Panc1 (cell line): ENCODE data around the gene MS4A5. TPM values are rescaled to one million over a fixed set of nuclear protein-coding genes. Genes with fewer than 3 reads are reported as not detected.

Source experiments
- ATAC-seq: fragments of 200-7000 bp; cut with Tn5 transposase; 2 replicates; pipeline ENCODE4 v1.9.1; 2020; ENCODE audit warnings: mild to moderate bottlenecking, moderate library complexity
- BruUV-seq: library from RNA; stranded (reverse); fragments of 400-500 nt; replicated peaks from 2 replicates; lab custom pipeline; 2021; lab: Mats Ljungman, UMichigan
- CTCF ChIA-PET: fragments of 300-600 bp; sonication (Branson Sonifier 250); formaldehyde crosslinking; loops from one replicate; lab custom pipeline; 2022; ENCODE audit warnings: antibody characterized with exemption; lab: Charles Lee
- POLR2A ChIA-PET: fragments of 300-600 bp; sonication (Branson Sonifier 250); formaldehyde crosslinking; loops from one replicate; lab custom pipeline; 2022; ENCODE audit warnings: antibody characterized with exemption; lab: Charles Lee
- DNase-seq: peaks from one replicate; pipeline ENCODE4 v3.0.0-alpha.2; 2010; ENCODE audit warnings: low read depth, low spot score
- H3K27ac ChIP-seq: 2 replicates; pipeline ENCODE4 v1.5.1; 2011; ENCODE audit warnings: mild to moderate bottlenecking, low read length, inconsistent platforms
- H3K27me3 ChIP-seq: fragments of 200-500 bp; sonication (Bioruptor generic); 2 replicates; pipeline ENCODE4 v1.6.0; 2014; ENCODE audit warnings: low read length, inconsistent platforms; ENCODE audit not compliant: control insufficient read depth, insufficient read depth
- H3K36me3 ChIP-seq: fragments of 200-500 bp; sonication (Bioruptor generic); 2 replicates; pipeline ENCODE4 v1.5.1; 2014; ENCODE audit warnings: inconsistent platforms, mild to moderate bottlenecking, low read length, moderate library complexity; ENCODE audit not compliant: control insufficient read depth, insufficient read depth
- H3K4me1 ChIP-seq: 2 replicates; pipeline ENCODE4 v1.5.1; 2011; ENCODE audit warnings: inconsistent platforms, mild to moderate bottlenecking, low read length, moderate library complexity; ENCODE audit not compliant: control insufficient read depth, insufficient read depth
- H3K4me3 ChIP-seq, 2 experiments: 2 replicates each; pipeline ENCODE4 v1.5.1; 2011 to 2012; ENCODE audit warnings: low read depth in 2 of 2, low read length in 2 of 2, mild to moderate bottlenecking in 2 of 2, inconsistent platforms in 1 of 2, moderate library complexity in 1 of 2
- H3K9me3 ChIP-seq: fragments of 200-500 bp; sonication (Bioruptor generic); 2 replicates; pipeline ENCODE4 v1.5.1; 2014; ENCODE audit warnings: low read depth, mild to moderate bottlenecking, inconsistent platforms, low read length, moderate library complexity; ENCODE audit not compliant: control insufficient read depth, insufficient read depth
- CTCF ChIP-seq: fragments of 450-650 bp; IDR thresholded peaks from 2 replicates; pipeline ENCODE4 v1.5.1; 2017; ENCODE audit warnings: mild to moderate bottlenecking
- POLR2AphosphoS5 ChIP-seq: IDR thresholded peaks from 2 replicates; pipeline ENCODE4 v1.6.1; 2012; ENCODE audit warnings: mild to moderate bottlenecking, low read depth, low read length, moderate library complexity
- SIN3A ChIP-seq: IDR thresholded peaks from 2 replicates; pipeline ENCODE4 v1.6.1; 2012; ENCODE audit warnings: low read depth, mild to moderate bottlenecking, low read length, moderate library complexity, borderline replicate concordance; ENCODE audit not compliant: insufficient read depth
- in situ Hi-C: cut with HindIII; loops from 2 replicates; pipeline ENCODE4 v1.10.0; 2016; ENCODE audit warnings: low sequenced_read_pairs, low pct_unique_long_range_greater_than_20kb
- intact Hi-C: fragments of 100-400 bp; cut with micrococcal nuclease; formaldehyde crosslinking; loops from one replicate; pipeline ENCODE4 v1.10.0; 2022; ENCODE audit not compliant: unreplicated experiment
- total RNA-seq: library from RNA; stranded (reverse); gene quantifications from one replicate; pipeline ENCODE4 v1.2.1, GENCODE V29; 2021; ENCODE audit not compliant: unreplicated experiment

MS4A5 gene
- total RNA-seq, 1 experiment from 2014 or later: not detected

GRCh38 chr11:60493454-60493853 lies 64.1 kb downstream of the MS4A5 start:
- no peak for DNase-seq
- TF ChIP-seq SIN3A (no peak), POLR2AphosphoS5 (no peak), CTCF (no peak)
- H3K9me3 ChIP-seq: no peaks in the 10 kb centered on the region
- peaks cover 2% of the 10 kb centered on the region; the same call in 1 of the 2 replicates for H3K27me3 ChIP-seq
- H3K4me1 ChIP-seq: no peaks in the 10 kb centered on the region
- no TSS peak for BruUV-seq
- H3K4me3 ChIP-seq: no peak overlapping the region
- no peak for ATAC-seq
- ChIA-PET CTCF (interaction anchor here (0.6 kb wide), 1 partner anchor 216 kb away, joined by 3 read pairs; no protein-coding TSS in a partner anchor), POLR2A (no interaction called here)
- H3K36me3 ChIP-seq: no peaks in the 10 kb centered on the region
- intact Hi-C loops (no loop called here), in situ Hi-C loops (no loop called here)
- no peak overlapping the region for H3K27ac ChIP-seq

Other genes starting within 250 kb of the MS4A5 start
- gene MS4A6A, start 246.5 kb upstream of the MS4A5 start, total RNA-seq: not detected
- not detected for gene MS4A4E, start 186.4 kb upstream of the MS4A5 start, total RNA-seq
- not detected for gene MS4A4A, start 148.9 kb upstream of the MS4A5 start, total RNA-seq
- not detected for gene MS4A6E, start 102.3 kb upstream of the MS4A5 start, total RNA-seq
- gene MS4A7, start 51.0 kb upstream of the MS4A5 start, total RNA-seq: 0.23 TPM
- not detected for gene MS4A14, start 33.1 kb upstream of the MS4A5 start, total RNA-seq
- 0.59 TPM for gene MS4A1, start 26.3 kb downstream of the MS4A5 start, total RNA-seq
- gene MS4A12, start 63.2 kb downstream of the MS4A5 start, total RNA-seq: not detected
- not detected for gene MS4A13, start 85.8 kb downstream of the MS4A5 start, total RNA-seq